Measurements from ENCODE around the gene SLC35E1. TPM values are rescaled to one million over a fixed set of nuclear protein-coding genes. Genes with fewer than 3 reads are reported as not detected.
A peak's percentile ranks its signal among the peaks of the same experiment; 100 is the strongest.

Gene SLC35E1
- total RNA-seq, 1 experiment from 2014 or later, result 28.5 TPM

- TF ChIP-seq ARID4B (CRISPR knock-in tag; IDR thresholded peaks at IDR 0.05; ENCODE audit: borderline replicate concordance), result no peak
Measured at GRCh38 chr19:16609511-16610200, 37.4 kb upstream of the SLC35E1 start (continued).

GRCh38 chr19:16608290-16608739, 36.1 kb upstream of the SLC35E1 start:
- Mint-ChIP-seq H3K27me3 (ENCODE audit: low read depth) (no peaks in the 10 kb centered on the region), H3K9me3 (no peaks in the 10 kb centered on the region), H3K27ac (peak overlapping the region; percentile 4; the same call in 1 of the 2 replicates), H3K4me3 (no peak overlapping the region), H3K4me1 (no peaks in the 10 kb centered on the region), H3K36me3 (no peaks in the 10 kb centered on the region)
- no peak for ATAC-seq
- ChIA-PET CTCF (no interaction called here), POLR2A (no interaction called here)
- no peak for DNase-seq (ENCODE audit: low spot score)
- TF ChIP-seq SMAD3 (CRISPR knock-in tag; IDR thresholded peaks at IDR 0.05; ENCODE audit: borderline replicate concordance), result no peak
- no peak for TF ChIP-seq SMAD4 (CRISPR knock-in tag; IDR thresholded peaks at IDR 0.05)
- TF ChIP-seq E2F4 (CRISPR knock-in tag; IDR thresholded peaks at IDR 0.05; ENCODE audit: borderline replicate concordance, low read depth), result no peak
- no peak for TF ChIP-seq GTF2I (CRISPR knock-in tag; conservative IDR thresholded peaks at IDR 0.05)
- TF ChIP-seq HMGXB4 (CRISPR knock-in tag; IDR thresholded peaks at IDR 0.05), result no peak
- TF ChIP-seq NR3C1 (CRISPR knock-in tag; conservative IDR thresholded peaks at IDR 0.05; ENCODE audit: low read depth), result no peak
- no peak for TF ChIP-seq RELA (CRISPR knock-in tag; IDR thresholded peaks at IDR 0.05; ENCODE audit: borderline replicate concordance)
- TF ChIP-seq ZNF532 (CRISPR knock-in tag; IDR thresholded peaks at IDR 0.05; ENCODE audit: borderline replicate concordance), result no peak

GRCh38 chr19:16607819-16608218, 35.6 kb upstream of the SLC35E1 start:
- no peaks in the 10 kb centered on the region for H3K27me3 Mint-ChIP-seq (ENCODE audit: low read depth)
- ATAC-seq (no peak), DNase-seq (ENCODE audit: low spot score) (no peak)
- H3K27ac Mint-ChIP-seq, result no peak overlapping the region
- POLR2A ChIA-PET, result no interaction called here
- CTCF ChIA-PET, result no interaction called here
- TF ChIP-seq ZNF317 (CRISPR knock-in tag; IDR thresholded peaks at IDR 0.05; ENCODE audit: borderline replicate concordance, low read depth), result no peak
- TF ChIP-seq NFYB (CRISPR knock-in tag; conservative IDR thresholded peaks at IDR 0.05; ENCODE audit: low read depth), result no peak
- TF ChIP-seq E2F4 (CRISPR knock-in tag; IDR thresholded peaks at IDR 0.05; ENCODE audit: borderline replicate concordance, low read depth), result no peak
- no peak for TF ChIP-seq CTCF (IDR thresholded peaks at IDR 0.05)
- H3K36me3 Mint-ChIP-seq, result no peaks in the 10 kb centered on the region
- no peak overlapping the region for H3K4me3 Mint-ChIP-seq
- H3K9me3 Mint-ChIP-seq, result no peaks in the 10 kb centered on the region
- no peaks in the 10 kb centered on the region for H3K4me1 Mint-ChIP-seq
